GM12878 (cell line): ENCODE data around the gene CDCA5.

Experiments used
- BRCA1 ChIP-seq: IDR thresholded peaks from 2 replicates; pipeline ENCODE4 v1.6.1; 2011; ENCODE audit warnings: low read depth, low read length, improper control_type of control experiment
- CBX3 ChIP-seq: fragments of 200-600 bp; sonication (generic); IDR thresholded peaks from 2 replicates; pipeline ENCODE4 v1.6.1; 2016; ENCODE audit warnings: low read depth, borderline replicate concordance
- CEBPB ChIP-seq, 2 experiments: fragments of 150-350 bp in 1 of 2; IDR thresholded peaks; 2 replicates each; pipeline ENCODE4 v1.6.1; 2012 to 2014; ENCODE audit warnings: low read depth in 2 of 2, low read length in 2 of 2, borderline replicate concordance in 1 of 2, inconsistent platforms in 1 of 2
- NFYB ChIP-seq: IDR thresholded peaks from 2 replicates; pipeline ENCODE4 v1.6.1; 2011; ENCODE audit warnings: low read depth, mild to moderate bottlenecking, low read length, improper control_type of control experiment, moderate library complexity; ENCODE audit not compliant: insufficient read depth
- POLR2A ChIP-seq: IDR thresholded peaks from 2 replicates; pipeline ENCODE4 v1.6.1; 2011; ENCODE audit warnings: low read depth, mild to moderate bottlenecking, low read length
- TCF12 ChIP-seq: IDR thresholded peaks from 2 replicates; pipeline ENCODE4 v1.6.1; 2011; ENCODE audit warnings: low read depth, mild to moderate bottlenecking, low read length
- TF ChIP-seq, protein P1 (sequence below), 3 experiments: IDR thresholded peaks in 2 of 3; conservative IDR thresholded peaks in 1 of 3; 2 replicates each; pipeline ENCODE4 v1.5.1; 2011; ENCODE audit warnings: low read depth in 3 of 3, low read length in 3 of 3, mild to moderate bottlenecking in 3 of 3, control low read depth in 2 of 3, moderate library complexity in 2 of 3, inconsistent platforms in 1 of 3, mixed read lengths in 1 of 3; ENCODE audit not compliant: control insufficient read depth in 2 of 3, insufficient read depth in 1 of 3; ENCODE audit errors: extremely low read depth in 1 of 3

DNA sequence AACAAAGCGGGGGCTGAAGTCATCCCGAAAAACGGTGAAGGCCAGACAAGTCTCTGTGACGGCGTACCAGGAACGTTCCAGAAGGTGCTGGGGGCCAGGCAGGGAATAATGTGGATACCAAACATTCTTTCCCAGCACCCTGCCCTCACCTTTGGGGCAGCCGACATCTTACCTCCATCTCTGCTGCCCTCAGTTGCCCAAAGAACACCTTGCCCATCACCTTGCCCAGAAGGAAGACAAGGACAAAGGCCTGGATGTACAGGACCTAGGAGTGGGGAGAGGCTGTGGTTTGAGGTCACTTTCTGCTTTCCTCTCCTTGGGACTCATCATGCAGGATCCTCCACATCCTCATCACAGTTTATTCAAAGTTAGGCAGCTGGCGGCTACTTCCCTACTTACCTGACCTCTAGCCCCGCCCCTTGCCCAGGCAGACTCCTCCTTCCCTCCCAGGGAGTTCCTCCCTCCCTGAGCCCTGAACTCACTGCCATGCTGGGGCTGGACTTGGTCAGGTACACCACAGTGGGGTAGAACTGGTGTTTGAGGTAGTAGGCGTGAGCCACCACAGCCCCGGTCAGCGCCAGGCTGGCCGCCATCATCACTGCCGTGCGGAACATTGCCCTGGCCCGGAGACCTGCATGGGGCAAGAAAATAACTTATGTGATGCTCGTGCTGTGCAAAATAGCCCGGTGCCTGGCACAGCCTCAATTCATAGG lies 49.3 kb upstream of the CDCA5 start:
- TF ChIP-seq, protein P1, sequence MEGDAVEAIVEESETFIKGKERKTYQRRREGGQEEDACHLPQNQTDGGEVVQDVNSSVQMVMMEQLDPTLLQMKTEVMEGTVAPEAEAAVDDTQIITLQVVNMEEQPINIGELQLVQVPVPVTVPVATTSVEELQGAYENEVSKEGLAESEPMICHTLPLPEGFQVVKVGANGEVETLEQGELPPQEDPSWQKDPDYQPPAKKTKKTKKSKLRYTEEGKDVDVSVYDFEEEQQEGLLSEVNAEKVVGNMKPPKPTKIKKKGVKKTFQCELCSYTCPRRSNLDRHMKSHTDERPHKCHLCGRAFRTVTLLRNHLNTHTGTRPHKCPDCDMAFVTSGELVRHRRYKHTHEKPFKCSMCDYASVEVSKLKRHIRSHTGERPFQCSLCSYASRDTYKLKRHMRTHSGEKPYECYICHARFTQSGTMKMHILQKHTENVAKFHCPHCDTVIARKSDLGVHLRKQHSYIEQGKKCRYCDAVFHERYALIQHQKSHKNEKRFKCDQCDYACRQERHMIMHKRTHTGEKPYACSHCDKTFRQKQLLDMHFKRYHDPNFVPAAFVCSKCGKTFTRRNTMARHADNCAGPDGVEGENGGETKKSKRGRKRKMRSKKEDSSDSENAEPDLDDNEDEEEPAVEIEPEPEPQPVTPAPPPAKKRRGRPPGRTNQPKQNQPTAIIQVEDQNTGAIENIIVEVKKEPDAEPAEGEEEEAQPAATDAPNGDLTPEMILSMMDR (IDR thresholded peaks at IDR 0.05 in 2 of 3, conservative IDR thresholded peaks at IDR 0.05 in 1 of 3; ENCODE audit: control insufficient read depth in 2 of 3, extremely low read depth in 1 of 3, insufficient read depth in 1 of 3, low read depth in 3 of 3, low read length in 3 of 3) = no peak
- TF ChIP-seq CBX3 (no peak), POLR2A (peak; percentile 74; the same call in 1 of the 2 replicates), NFYB (no peak), BRCA1 (no peak), TCF12 (no peak), CEBPB (IDR thresholded peaks at IDR 0.05; ENCODE audit: borderline replicate concordance in 1 of 2, low read depth in 2 of 2, low read length in 2 of 2) (no peak)
